Right cardiac atrium (tissue), 5 donors: ENCODE results near the gene GATA6. TPM values are rescaled to one million over a fixed set of nuclear protein-coding genes. Genes with fewer than 3 reads are reported as not detected.
"Not testable (repeated sequence)": the region's sequence is repeated elsewhere in the genome, so short reads cannot be mapped to it uniquely, and the experiment has no call there.

Source experiments
- ATAC-seq, 2 donors: fragments of 200-7000 bp; cut with Tn5 transposase; one replicate each; pipeline versions ENCODE4 v1.8.0 to v1.9.1; 2020; ENCODE audit warnings: moderate library complexity in 2 of 2, mild to moderate bottlenecking in 1 of 2
- DNase-seq, 3 donors: peaks; one replicate each; pipeline ENCODE4 v3.0.0-alpha.2; 2020
- H3K27ac ChIP-seq: one replicate; pipeline ENCODE4 v1.5.1; 2013; ENCODE audit warnings: mild to moderate bottlenecking, low read length, control low read depth, moderate library complexity
- H3K27me3 ChIP-seq: one replicate; pipeline ENCODE4 v1.6.1; 2013; ENCODE audit not compliant: control insufficient read depth, insufficient read depth
- H3K4me1 ChIP-seq: one replicate; pipeline ENCODE4 v1.6.1; 2013; ENCODE audit warnings: low read length; ENCODE audit not compliant: control insufficient read depth, insufficient read depth
- H3K4me3 ChIP-seq: one replicate; pipeline ENCODE4 v1.5.1; 2013; ENCODE audit warnings: low read length, control low read depth
- H3K9me3 ChIP-seq: one replicate; pipeline ENCODE4 v1.6.1; 2013; ENCODE audit warnings: low read length; ENCODE audit not compliant: control insufficient read depth
- WGBS: extraction: QIAGEN DNeasy Blood & Tissue Kit; methylation state at CpG from one replicate; pipeline ENCODE4 v1.1.7; 2013; 5-methylcytosine and 5-hydroxymethylcytosine counted together
- intact Hi-C, 4 donors: fragments of 100-400 bp; cut with DNase I; formaldehyde crosslinking; loops; one replicate each; pipeline versions ENCODE4 v1.11.0 to v1.14.0; 2022 to 2023
- polyA plus RNA-seq: library from polyadenylated mRNA; stranded (reverse); fragments of 200-250 nt; gene quantifications from one replicate; pipeline ENCODE4 v1.2.3, GENCODE V29; 2013
- total RNA-seq, 4 donors: library from RNA; stranded (reverse); fragmentation: NEBNext Ultra II Directional; extraction: Animal tissue kit (Norgen Biotek cat#: 25700); gene quantifications; one replicate each; pipeline ENCODE4 v1.2.1, GENCODE V29; 2021
- donor health status: healthy with polysubstance abuse.
- donor health status: DM: no; HTN: yes; CAD: no.
- donor health status: DM: no; HTN: no; CAD: no.
- donor health status: DM: no; HTN: yes; CAD: no; lungs with severe emphysema.
- donor health status: DM: yes; HTN: yes; CAD: no.

The GATA6 gene
- total and polyA plus RNA-seq, 5 donors: 52.4 to 85.8 (median 73.6) TPM

DNA sequence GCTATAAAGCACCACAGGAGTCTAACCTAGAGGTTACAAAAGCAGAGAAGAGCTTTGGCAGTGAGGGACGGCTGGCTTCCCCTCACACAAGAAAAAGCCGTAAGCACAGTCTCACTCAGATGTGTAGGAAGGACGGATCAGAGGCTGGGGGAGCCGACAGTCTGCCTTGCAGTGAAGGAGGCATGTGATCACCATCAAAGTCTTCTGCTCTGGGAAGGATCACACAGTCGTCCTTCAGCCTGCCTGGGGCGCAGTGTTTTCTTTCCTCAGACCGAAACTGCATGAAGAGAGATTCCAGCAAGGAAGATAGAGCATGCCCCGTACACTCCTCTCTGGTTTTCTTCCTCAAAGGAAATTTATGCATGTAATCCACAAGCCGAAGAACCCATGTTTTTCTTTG lies 24.1 kb downstream of the GATA6 start:
- ATAC-seq (peak; percentile 25 to 52), DNase-seq (peak in 1 of 3 donors; percentile 59)
- peak overlapping the region; percentile 0 for H3K4me3 ChIP-seq
- peaks cover 14% of the 10 kb centered on the region for H3K4me1 ChIP-seq
- peak overlapping the region; percentile 92 for H3K27ac ChIP-seq
- intact Hi-C loops: loop anchor here in 2 of 4 donors (5.0 to 10.0 kb wide), 2 partner anchors 74 to 261 kb away; no protein-coding TSS in a partner anchor
- no peaks in the 10 kb centered on the region for H3K9me3 ChIP-seq
- WGBS: 34% methylated on average over 9 of the region's 9 CpGs
- H3K27me3 ChIP-seq: no peaks in the 10 kb centered on the region

- 33% methylated on average over 7 of the region's 7 CpGs for WGBS
- intact Hi-C loops: loop anchor here in 2 of 4 donors (5.0 to 10.0 kb wide), 2 partner anchors 73 to 261 kb away; no protein-coding TSS in a partner anchor
- no peaks in the 10 kb centered on the region for H3K9me3 ChIP-seq
- peaks cover 17% of the 10 kb centered on the region for H3K4me1 ChIP-seq
- H3K4me3 ChIP-seq: no peak overlapping the region
- DNase-seq (peak; percentile 66 to 82 (median 79)), ATAC-seq (peak; percentile 73 to 88)
- H3K27ac ChIP-seq: peak overlapping the region; percentile 92
- no peaks in the 10 kb centered on the region for H3K27me3 ChIP-seq
Measured at GRCh38 chr18:22194151-22194598, 24.8 kb downstream of the GATA6 start.

- ATAC-seq: no peak
- H3K27me3 ChIP-seq: no peaks in the 10 kb centered on the region
- intact Hi-C loops: loop anchor here in 1 of 4 donors (10.0 kb wide), 1 partner anchor 260 kb away; no protein-coding TSS in a partner anchor
- peaks cover 17% of the 10 kb centered on the region for H3K4me1 ChIP-seq
- peak in 1 of 3 donors; percentile 55 for DNase-seq
- no peak overlapping the region for H3K4me3 ChIP-seq
- peak overlapping the region; percentile 68 for H3K27ac ChIP-seq
- no peaks in the 10 kb centered on the region for H3K9me3 ChIP-seq
- 45% methylated on average over 11 of the region's 11 CpGs for WGBS
Measured at GRCh38 chr18:22195052-22195451, 25.7 kb downstream of the GATA6 start.

- H3K27me3 ChIP-seq, H3K9me3 ChIP-seq, H3K4me3 ChIP-seq, ATAC-seq: not testable (repeated sequence)
- Histone ChIP-seq H3K27ac (peak overlapping the region; percentile 75), H3K4me1 (peaks cover 20% of the 10 kb centered on the region)
- intact Hi-C loops: loop anchor here in 1 of 4 donors (10.0 kb wide), 1 partner anchor 258 kb away; no protein-coding TSS in a partner anchor
- DNase-seq: peak in 1 of 3 donors; percentile 52
- 69% methylated on average over 5 of the region's 5 CpGs for WGBS
Measured at GRCh38 chr18:22196943-22197342, 27.6 kb downstream of the GATA6 start.

- Histone ChIP-seq H3K4me3 (no peak overlapping the region), H3K4me1 (peaks cover 22% of the 10 kb centered on the region), H3K9me3 (no peaks in the 10 kb centered on the region), H3K27me3 (no peaks in the 10 kb centered on the region), H3K27ac (peak overlapping the region; percentile 75)
- DNase-seq (peak in 1 of 3 donors; percentile 36), ATAC-seq (no peak)
- intact Hi-C loops: loop anchor here in 1 of 4 donors (10.0 kb wide), 1 partner anchor 257 kb away; no protein-coding TSS in a partner anchor
- WGBS: 47% methylated on average over 2 of the region's 2 CpGs
Measured at GRCh38 chr18:22197668-22198067, 28.3 kb downstream of the GATA6 start.

- no peak overlapping the region for H3K4me3 ChIP-seq
- DNase-seq (peak in 2 of 3 donors; percentile 67 to 70), ATAC-seq (no peak)
- no peaks in the 10 kb centered on the region for H3K27me3 ChIP-seq
- 43% methylated on average over 7 of the region's 7 CpGs for WGBS
- intact Hi-C loops: loop anchor here in 1 of 4 donors (10.0 kb wide), 1 partner anchor 257 kb away; no protein-coding TSS in a partner anchor
- no peaks in the 10 kb centered on the region for H3K9me3 ChIP-seq
- H3K27ac ChIP-seq: peak overlapping the region; percentile 75
- H3K4me1 ChIP-seq: peaks cover 20% of the 10 kb centered on the region
Measured at GRCh38 chr18:22198163-22198562, 28.8 kb downstream of the GATA6 start.

DNA sequence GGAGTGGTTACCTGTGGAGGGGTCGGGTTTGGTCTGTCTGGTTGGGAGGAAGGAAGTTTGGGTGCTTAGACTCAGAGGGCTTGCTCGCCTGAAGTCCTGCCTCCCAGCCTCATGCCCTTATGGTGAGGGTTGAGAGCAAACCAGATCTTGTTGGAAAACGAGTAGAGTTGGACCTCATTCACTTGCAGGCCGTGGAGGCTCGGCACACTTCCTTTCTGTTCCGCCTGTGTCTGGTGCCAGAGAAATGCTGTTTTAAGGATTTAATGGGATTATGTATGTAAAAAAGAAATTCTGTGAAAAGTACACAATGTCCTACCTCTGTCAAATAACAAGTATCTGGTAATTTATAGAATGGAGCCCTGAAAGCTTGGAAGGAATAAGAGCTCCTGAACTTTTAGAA lies 29.6 kb downstream of the GATA6 start:
- H3K27me3 ChIP-seq: no peaks in the 10 kb centered on the region
- no peaks in the 10 kb centered on the region for H3K9me3 ChIP-seq
- intact Hi-C loops: loop anchor here in 1 of 4 donors (10.0 kb wide), 1 partner anchor 256 kb away; no protein-coding TSS in a partner anchor
- WGBS: 39% methylated on average over 6 of the region's 6 CpGs
- ATAC-seq (no peak), DNase-seq (peak in 1 of 3 donors; percentile 50)
- no peak overlapping the region for H3K4me3 ChIP-seq
- peaks cover 17% of the 10 kb centered on the region for H3K4me1 ChIP-seq
- peak overlapping the region; percentile 87 for H3K27ac ChIP-seq

DNA sequence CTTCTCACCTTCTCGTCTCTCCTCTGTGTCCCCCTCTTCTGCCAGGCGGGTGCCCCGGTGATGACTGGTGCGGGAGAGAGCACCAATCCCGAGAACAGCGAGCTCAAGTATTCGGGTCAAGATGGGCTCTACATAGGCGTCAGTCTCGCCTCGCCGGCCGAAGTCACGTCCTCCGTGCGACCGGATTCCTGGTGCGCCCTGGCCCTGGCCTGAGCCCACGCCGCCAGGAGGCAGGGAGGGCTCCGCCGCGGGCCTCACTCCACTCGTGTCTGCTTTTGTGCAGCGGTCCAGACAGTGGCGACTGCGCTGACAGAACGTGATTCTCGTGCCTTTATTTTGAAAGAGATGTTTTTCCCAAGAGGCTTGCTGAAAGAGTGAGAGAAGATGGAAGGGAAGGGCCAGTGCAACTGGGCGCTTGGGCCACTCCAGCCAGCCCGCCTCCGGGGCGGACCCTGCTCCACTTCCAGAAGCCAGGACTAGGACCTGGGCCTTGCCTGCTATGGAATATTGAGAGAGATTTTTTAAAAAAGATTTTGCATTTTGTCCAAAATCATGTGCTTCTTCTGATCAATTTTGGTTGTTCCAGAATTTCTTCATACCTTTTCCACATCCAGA lies 31.3 kb downstream of the GATA6 start:
- peak overlapping the region; percentile 88 for H3K27ac ChIP-seq
- peaks cover 20% of the 10 kb centered on the region for H3K4me1 ChIP-seq
- no peak overlapping the region for H3K4me3 ChIP-seq
- no peaks in the 10 kb centered on the region for H3K27me3 ChIP-seq
- no peaks in the 10 kb centered on the region for H3K9me3 ChIP-seq
- WGBS: 42% methylated on average over 32 of the region's 32 CpGs
- intact Hi-C loops: no loop called here
- peak; percentile 67 to 69 for ATAC-seq
- peak in 2 of 3 donors; percentile 85 for DNase-seq

GRCh38 chr18:22203035-22203434 lies 33.6 kb downstream of the GATA6 start:
- intact Hi-C loops: no loop called here
- no peak for ATAC-seq
- peaks cover 14% of the 10 kb centered on the region for H3K4me1 ChIP-seq
- no peaks in the 10 kb centered on the region for H3K9me3 ChIP-seq
- H3K27ac ChIP-seq: peak overlapping the region; percentile 23
- H3K27me3 ChIP-seq: no peaks in the 10 kb centered on the region
- DNase-seq: no peak
- 42% methylated on average over 1 of the region's 1 CpG for WGBS
- no peak overlapping the region for H3K4me3 ChIP-seq

GRCh38 chr18:22203536-22204213 lies 34.3 kb downstream of the GATA6 start:
- no peak overlapping the region for H3K4me3 ChIP-seq
- H3K27me3 ChIP-seq: no peaks in the 10 kb centered on the region
- no peaks in the 10 kb centered on the region for H3K9me3 ChIP-seq
- H3K27ac ChIP-seq: peak overlapping the region; percentile 69
- peak in 1 of 3 donors; percentile 28 for DNase-seq
- ATAC-seq: no peak
- H3K4me1 ChIP-seq: peaks cover 14% of the 10 kb centered on the region
- WGBS: 45% methylated on average over 3 of the region's 3 CpGs
- intact Hi-C loops: no loop called here

GRCh38 chr18:22204214-22204536 lies 34.8 kb downstream of the GATA6 start:
- DNase-seq (no peak), ATAC-seq (no peak)
- Histone ChIP-seq H3K4me1 (peaks cover 12% of the 10 kb centered on the region), H3K27me3 (no peaks in the 10 kb centered on the region), H3K9me3 (no peaks in the 10 kb centered on the region), H3K4me3 (no peak overlapping the region), H3K27ac (peak overlapping the region; percentile 59)
- intact Hi-C loops: no loop called here
- WGBS: 92% methylated on average over 1 of the region's 1 CpG
